Measurements from ENCODE around the gene MAD1L1.
"Not testable (repeated sequence)": the region's sequence is repeated elsewhere in the genome, so short reads cannot be mapped to it uniquely, and the experiment has no call there.

The MAD1L1 gene

DNA sequence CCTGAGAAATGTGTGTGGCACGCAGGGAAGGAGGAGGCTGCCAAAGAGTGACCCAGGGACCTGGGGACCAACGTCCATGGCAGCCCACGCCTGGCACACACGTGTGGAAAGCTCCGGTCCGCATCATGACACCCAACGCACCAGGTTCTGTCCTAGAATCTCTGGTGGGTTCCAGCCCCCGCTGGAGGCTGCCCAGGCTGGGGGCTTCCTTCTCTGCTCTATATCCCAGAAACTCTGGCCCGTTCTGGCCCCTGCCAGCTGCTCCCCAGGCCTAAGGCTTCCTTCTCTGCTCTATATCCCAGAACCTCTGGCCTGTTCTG lies 300.8 kb downstream of the MAD1L1 start:
- DNase-seq: no peak

- DNase-seq: no peak
Observed at GRCh38 chr7:1931256-1931950, 301.3 kb downstream of the MAD1L1 start.

DNA sequence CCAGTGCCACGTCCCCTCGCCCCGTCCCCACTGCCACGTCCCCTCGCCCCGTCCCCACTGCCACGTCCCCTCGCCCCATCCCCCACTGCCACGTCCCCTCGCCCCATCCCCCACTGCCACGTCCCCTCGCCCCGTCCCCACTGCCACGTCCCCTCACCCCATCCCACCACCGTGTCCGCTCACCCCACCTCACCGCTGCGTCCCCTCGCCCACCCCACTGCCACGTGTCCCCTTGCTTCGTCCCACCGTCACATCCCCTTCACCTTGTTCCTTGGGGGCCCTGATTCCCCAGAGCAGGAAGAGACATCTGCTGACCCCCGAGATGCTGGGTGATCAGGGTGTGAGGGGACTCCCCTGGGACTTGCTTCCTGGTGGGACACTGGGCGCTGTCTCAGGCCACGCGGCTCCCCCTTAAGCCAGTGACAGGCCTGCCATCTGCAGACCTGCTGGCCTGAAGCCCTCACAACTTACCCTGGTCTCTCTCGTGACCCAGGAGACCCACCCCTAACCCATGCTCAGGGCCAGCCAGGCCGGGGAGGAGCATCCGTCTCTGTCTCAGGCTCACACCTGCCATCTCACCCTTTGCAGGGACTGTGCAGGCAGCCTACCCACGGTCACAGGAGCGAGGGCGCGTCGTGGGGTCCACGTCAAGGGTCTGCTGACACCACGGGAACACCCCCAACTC lies 302.2 kb downstream of the MAD1L1 start:
- DNase-seq: no peak

DNA sequence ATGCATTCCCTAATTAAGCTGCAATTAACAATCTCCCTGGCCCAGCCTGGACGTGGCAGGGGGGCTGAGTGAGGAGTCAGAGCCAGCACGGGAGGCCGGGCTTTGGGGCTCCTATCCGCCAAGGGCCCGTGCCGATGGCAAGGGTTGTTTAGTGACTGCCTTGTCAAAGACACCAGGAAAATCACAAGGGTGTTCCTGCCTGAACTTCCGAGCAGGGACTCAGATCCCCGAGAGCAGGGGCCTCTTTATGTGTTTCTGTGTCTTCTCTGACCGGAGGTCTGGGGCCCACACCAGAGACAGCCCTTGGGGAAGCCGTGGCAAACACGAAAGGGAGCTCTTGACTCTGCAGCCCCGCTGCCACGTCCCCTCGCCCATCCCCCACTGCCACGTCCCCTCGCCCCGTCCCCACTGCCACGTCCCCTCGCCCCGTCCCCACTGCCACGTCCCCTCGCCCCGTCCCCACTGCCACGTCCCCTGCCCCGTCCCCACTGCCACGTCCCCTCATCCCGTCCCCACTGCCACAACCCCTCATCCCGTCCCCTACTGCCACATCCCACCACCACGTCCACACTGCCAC lies 303.3 kb downstream of the MAD1L1 start:
- DNase-seq: not testable (repeated sequence)

GRCh38 chr7:1928645-1929348 lies 303.9 kb downstream of the MAD1L1 start:
- no peak for DNase-seq

DNA sequence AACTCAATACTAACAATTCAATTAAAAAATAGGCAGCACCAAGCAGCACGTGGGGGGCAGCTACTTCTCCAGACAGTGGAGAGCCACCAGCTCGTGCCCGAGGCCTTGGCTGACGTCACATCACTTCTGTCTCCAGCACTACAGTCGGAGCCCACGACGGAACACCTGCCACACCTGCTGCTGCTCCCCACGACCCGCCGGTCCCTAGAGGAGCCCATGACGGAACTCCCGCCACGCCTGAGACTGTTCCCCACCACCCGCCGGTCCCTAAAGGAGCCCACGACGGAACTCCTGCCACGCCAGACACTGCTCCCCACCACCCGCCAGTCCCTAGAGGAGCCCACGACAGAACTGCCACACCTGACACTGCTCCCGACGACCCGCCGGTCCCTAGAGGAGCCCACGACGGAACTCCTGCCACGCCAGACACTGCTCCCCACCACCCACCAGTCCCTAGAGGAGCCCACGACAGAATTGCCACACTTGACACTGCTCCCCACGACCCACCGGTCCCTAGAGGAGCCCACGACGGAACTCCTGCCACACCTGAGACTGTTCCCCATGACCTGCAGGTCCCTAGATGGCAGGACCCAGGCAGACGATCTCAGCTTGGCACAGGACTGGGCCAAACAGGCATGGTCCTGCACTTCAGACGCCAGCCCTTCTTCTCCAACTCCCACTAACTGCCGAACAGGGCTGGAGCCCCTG lies 304.7 kb downstream of the MAD1L1 start:
- no peak for DNase-seq

- DNase-seq: no peak
Observed at GRCh38 chr7:1926908-1927306, 305.8 kb downstream of the MAD1L1 start.

DNA sequence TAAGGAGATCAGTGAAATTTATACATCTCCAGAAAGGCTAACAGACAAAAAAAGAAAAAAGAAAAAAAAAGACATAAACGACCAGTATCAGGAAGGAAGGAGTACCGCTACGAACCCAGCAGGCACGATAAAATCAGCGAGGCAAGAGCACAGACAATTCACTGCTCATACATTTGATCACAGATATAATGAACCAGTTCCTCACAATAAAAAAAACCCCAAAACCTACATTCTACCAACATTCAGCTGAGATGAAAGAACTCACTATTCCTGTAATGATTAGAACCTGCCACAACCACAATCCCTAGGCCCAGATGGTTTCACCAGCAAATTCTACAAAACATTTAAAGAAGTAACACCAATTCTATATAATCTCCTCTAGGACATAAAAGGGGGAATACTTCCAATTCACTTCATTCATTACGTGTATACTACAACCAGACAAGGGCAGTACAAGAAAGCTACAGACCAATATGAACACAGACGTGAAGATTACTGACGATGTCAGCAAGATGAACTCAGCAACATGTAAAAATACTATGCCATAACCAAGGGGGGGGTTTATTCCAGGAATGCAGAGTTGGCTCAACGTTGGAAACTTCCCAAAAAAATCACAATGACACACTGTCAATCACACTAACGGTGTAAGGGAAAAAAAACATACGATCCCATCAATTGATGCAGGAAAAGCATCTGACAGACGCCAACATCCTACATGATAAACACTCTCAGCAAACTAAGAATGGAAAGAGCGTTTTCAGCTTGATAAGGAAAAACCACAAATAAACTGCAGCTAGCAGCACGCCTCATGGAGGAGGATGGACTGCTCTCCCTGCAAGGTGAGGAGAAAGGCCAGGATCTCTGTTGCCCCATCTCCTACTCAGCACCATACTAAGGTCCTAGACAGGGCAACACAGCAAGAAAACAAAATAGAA lies 306.5 kb downstream of the MAD1L1 start:
- no peak for DNase-seq

- no peak for DNase-seq
Observed at GRCh38 chr7:1925349-1925748, 307.4 kb downstream of the MAD1L1 start.

- DNase-seq: no peak
Observed at GRCh38 chr7:1924258-1924817, 308.4 kb downstream of the MAD1L1 start.

DNA sequence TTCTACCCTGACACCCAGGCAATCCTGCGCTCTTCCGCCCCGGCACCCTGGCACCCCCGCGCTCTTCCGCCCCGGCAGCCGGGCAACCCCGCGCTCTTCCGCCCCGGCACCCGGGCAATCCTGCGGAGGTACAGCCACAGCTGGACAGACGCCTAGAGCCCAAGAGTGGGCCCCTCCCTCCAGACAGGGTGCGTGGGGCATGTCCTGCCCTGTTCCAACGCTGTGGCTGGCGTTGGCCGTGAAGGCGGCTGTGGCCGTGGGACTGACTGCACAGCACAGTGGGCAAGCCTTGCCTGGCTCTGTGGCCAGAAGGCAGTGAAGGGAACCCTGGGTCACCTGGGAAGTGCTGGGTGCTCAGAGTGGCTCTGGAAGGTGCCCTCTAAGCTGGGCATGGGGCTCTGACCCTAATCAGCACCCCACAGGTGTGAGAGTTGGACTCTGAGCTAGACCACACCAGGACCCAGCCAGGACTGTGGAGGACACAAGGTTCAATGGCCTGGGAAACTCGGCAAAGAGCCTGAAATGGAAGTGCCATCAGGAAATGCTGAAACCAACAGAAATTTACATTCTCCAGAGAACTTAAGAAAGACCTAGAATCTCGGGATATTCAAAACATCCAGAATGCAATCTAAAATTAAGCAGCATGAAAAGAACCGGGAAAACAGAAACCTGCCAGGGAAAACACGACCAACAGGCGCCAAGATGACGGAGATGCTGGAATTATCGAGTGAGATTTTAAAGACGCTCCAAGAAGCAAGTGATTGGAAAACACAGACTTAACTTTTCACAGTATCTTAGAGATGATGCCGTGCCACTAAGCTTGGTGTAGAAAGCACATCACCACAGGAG lies 309.1 kb downstream of the MAD1L1 start:
- no peak for DNase-seq

- no peak for DNase-seq
Observed at GRCh38 chr7:1922870-1923236, 309.9 kb downstream of the MAD1L1 start.

GRCh38 chr7:1922071-1922869 lies 310.5 kb downstream of the MAD1L1 start:
- no peak for DNase-seq

- no peak for DNase-seq
Observed at GRCh38 chr7:1920881-1921280, 311.9 kb downstream of the MAD1L1 start.

DNA sequence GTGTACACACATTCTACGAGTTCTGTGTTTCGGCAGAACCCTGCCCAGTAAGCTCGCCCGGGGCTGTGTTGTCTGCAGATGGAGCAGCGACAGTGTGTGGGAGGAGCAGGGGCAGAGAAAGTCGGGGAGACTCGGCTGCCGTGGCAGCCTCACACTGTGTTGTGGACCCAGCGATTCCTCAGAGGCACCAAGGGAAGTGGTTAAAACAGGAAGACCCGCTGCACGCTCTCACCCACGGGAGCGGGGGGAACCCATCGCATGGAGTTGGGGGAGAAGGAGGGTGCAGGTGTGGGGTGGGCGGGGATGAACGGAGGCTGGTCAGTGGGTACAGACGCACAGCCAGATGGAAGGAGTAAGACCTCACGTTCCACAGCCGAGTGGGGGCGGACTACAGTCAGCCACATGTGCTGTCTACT lies 312.5 kb downstream of the MAD1L1 start:
- no peak for DNase-seq

DNA sequence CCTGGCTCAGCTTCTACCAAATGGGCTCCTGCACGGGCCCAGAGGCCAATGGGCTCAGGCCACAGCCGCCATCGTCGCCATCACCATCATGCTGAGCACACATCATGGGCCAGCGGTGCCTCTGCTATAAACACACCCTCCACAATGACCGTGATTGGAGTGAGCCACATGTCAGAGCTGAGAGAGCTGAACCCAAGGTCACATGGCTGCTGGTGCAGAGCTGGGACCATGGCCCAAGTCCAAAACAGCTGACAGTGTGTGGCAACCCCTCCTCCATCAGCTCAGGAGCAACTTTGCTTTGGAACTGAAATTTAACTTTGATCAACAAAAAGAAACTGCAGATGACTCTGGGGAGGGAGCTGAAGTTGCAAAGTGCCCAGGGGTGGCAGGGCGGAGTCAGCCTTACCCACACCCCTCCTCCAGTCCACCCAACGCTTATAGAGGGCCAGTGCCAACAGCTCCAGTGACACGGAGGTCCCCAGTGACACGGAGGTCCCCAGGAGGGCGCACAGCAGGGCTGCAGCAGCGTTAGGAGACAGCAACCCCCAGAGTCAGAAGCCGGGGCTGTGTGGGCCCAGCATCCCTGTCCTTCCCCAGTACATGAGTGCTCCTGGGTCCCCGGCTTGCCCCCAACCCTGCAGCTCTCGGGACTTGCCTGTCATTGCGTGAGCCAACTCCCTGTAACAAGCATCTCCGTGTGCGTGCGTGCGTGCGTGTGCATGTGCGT lies 313.0 kb downstream of the MAD1L1 start:
- DNase-seq: no peak

- no peak for DNase-seq
Observed at GRCh38 chr7:1918881-1919525, 313.7 kb downstream of the MAD1L1 start.

DNA sequence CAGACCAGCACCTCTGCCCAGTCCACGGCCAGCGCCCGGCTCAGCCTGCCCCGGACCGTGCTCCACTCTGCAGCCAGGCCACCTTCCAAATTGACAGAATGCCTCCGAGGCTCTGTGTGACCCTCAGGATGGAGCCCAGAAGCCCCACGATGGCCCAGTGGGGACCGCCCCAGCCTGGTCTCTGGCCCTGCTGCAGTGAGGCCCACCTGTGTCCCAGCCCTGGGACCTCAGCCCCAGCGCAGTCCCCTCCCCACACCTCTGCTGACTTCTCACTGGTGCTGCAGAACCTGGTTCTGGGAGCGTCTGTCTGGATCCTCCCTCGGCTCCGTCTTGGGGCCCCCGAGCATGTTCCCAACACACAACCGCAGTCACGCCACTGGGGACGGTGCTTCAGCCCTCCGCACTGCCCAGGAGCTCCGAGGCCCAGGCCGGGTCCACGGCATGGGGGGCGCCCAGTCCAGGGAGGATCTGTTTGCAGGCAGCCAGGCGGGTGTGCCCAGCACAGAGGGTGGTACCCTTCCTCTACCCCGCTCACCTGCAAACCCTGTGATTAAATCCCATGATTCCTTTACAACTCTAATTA lies 314.6 kb downstream of the MAD1L1 start:
- DNase-seq: no peak

Measured in SIG-M5 (cell line).